Measurements from ENCODE around the gene DCLK3.

DNA sequence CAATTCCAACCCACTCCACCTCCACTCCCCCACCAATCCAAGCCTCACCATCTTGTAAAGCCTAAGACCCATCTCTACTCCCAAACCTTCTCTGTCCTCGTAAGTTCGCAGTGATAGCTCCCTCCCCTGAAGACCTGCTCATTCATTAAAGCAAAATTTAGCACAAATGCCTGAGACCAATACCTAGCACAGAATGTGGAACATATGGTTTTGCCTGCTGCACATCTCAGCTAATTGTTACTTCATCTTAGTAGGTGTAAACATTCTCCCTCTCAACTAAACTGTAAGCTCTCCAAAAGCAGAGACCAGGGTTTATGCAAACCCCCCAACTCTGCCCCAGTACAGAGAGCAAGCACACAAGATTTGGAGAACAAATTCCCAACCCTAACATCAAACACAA is 20.5 kb downstream of the DCLK3 start:
- TF ChIP-seq FOXK2 (IDR thresholded peaks at IDR 0.05) (no peak), BHLHE40 (IDR thresholded peaks at IDR 0.05; ENCODE audit: borderline replicate concordance) (no peak), SP1 (IDR thresholded peaks at IDR 0.05) (no peak), FOXA1 (IDR thresholded peaks at IDR 0.05) (no peak), CTBP1 (IDR thresholded peaks at IDR 0.05; ENCODE audit: borderline replicate concordance) (no peak), L3MBTL2 (conservative IDR thresholded peaks at IDR 0.05) (no peak), ELF4 (IDR thresholded peaks at IDR 0.05) (no peak), NFRKB (IDR thresholded peaks at IDR 0.05) (no peak), TARDBP (IDR thresholded peaks at IDR 0.05) (no peak), SUZ12 (IDR thresholded peaks at IDR 0.05) (no peak), FOXM1 (IDR thresholded peaks at IDR 0.05; ENCODE audit: borderline replicate concordance) (no peak), HDGF (IDR thresholded peaks at IDR 0.05; ENCODE audit: borderline replicate concordance) (no peak)
- TF ChIP-seq, protein P1, sequence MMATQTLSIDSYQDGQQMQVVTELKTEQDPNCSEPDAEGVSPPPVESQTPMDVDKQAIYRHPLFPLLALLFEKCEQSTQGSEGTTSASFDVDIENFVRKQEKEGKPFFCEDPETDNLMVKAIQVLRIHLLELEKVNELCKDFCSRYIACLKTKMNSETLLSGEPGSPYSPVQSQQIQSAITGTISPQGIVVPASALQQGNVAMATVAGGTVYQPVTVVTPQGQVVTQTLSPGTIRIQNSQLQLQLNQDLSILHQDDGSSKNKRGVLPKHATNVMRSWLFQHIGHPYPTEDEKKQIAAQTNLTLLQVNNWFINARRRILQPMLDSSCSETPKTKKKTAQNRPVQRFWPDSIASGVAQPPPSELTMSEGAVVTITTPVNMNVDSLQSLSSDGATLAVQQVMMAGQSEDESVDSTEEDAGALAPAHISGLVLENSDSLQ (IDR thresholded peaks at IDR 0.05) = no peak

All from HEK293T (cell line).